RWPE2 (cell line): ENCODE results near the gene MCF2L.

Experiments used
- ATAC-seq: fragments of 200-7000 bp; cut with Tn5 transposase; 3 replicates; pipeline ENCODE4 v1.9.1; 2021; ENCODE audit warnings: low read depth
- DNase-seq: peaks from one replicate; pipeline ENCODE4 v3.0.0-alpha.2; 2020; ENCODE audit warnings: low spot score
- H3K27ac ChIP-seq: fragments of 450-650 bp; 2 replicates; pipeline ENCODE4 v1.5.1; 2017; ENCODE audit warnings: mild to moderate bottlenecking; ENCODE audit not compliant: poor library complexity, severe bottlenecking
- H3K27me3 ChIP-seq: fragments of 250-450 bp; sonication (Bioruptor Pico); 2 replicates; pipeline ENCODE4 v1.5.1; 2021; ENCODE audit warnings: mild to moderate bottlenecking, moderate library complexity; ENCODE audit not compliant: insufficient read depth, poor library complexity, severe bottlenecking
- H3K36me3 ChIP-seq: fragments of 250-450 bp; sonication (Bioruptor Pico); 2 replicates; pipeline ENCODE4 v1.5.1; 2020; ENCODE audit warnings: low read depth, mild to moderate bottlenecking, moderate library complexity
- H3K4me1 ChIP-seq: fragments of 250-450 bp; sonication (Bioruptor Pico); 2 replicates; pipeline ENCODE4 v1.5.1; 2021; ENCODE audit warnings: mild to moderate bottlenecking, moderate library complexity; ENCODE audit not compliant: insufficient read depth, poor library complexity, severe bottlenecking
- H3K4me3 ChIP-seq: fragments of 250-450 bp; sonication (Bioruptor Pico); 2 replicates; pipeline ENCODE4 v1.5.1; 2021; ENCODE audit warnings: mild to moderate bottlenecking, moderate library complexity; ENCODE audit not compliant: severe bottlenecking
- H3K9me3 ChIP-seq: fragments of 250-450 bp; sonication (Bioruptor Pico); 2 replicates; pipeline ENCODE4 v1.5.1; 2021; ENCODE audit warnings: mild to moderate bottlenecking, moderate library complexity; ENCODE audit not compliant: severe bottlenecking
- TF ChIP-seq, protein P1 (sequence below): fragments of 450-650 bp; IDR thresholded peaks from one replicate; pipeline ENCODE4 v1.5.1; 2017; ENCODE audit warnings: mild to moderate bottlenecking, moderate library complexity; ENCODE audit not compliant: poor library complexity, severe bottlenecking

Gene MCF2L

DNA sequence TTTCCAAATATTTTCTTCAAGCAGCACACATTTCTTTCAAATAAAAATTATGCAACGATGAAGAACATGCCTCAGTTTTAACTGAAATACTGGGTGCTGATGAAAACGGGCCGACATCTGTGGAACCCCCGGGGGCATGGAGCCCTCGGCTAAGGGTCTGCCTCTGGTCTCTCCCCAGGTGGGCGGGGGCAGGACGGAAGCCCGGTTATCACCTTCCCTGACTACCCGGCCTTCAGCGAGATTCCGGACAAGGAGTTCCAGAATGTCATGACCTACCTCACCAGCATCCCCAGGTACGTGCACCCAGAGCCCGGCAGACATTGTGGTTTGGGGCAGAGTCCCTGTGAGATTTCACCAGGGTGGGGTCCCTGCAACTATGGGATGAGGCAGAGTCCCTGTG lies 55.5 kb downstream of the MCF2L start:
- DNase-seq (no peak), ATAC-seq (no peak)
- no peak overlapping the region for H3K4me3 ChIP-seq
- TF ChIP-seq, protein P1, sequence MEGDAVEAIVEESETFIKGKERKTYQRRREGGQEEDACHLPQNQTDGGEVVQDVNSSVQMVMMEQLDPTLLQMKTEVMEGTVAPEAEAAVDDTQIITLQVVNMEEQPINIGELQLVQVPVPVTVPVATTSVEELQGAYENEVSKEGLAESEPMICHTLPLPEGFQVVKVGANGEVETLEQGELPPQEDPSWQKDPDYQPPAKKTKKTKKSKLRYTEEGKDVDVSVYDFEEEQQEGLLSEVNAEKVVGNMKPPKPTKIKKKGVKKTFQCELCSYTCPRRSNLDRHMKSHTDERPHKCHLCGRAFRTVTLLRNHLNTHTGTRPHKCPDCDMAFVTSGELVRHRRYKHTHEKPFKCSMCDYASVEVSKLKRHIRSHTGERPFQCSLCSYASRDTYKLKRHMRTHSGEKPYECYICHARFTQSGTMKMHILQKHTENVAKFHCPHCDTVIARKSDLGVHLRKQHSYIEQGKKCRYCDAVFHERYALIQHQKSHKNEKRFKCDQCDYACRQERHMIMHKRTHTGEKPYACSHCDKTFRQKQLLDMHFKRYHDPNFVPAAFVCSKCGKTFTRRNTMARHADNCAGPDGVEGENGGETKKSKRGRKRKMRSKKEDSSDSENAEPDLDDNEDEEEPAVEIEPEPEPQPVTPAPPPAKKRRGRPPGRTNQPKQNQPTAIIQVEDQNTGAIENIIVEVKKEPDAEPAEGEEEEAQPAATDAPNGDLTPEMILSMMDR: no peak
- H3K27ac ChIP-seq: no peak overlapping the region
- no peaks in the 10 kb centered on the region for H3K9me3 ChIP-seq
- H3K36me3 ChIP-seq: no peaks in the 10 kb centered on the region
- H3K4me1 ChIP-seq: peaks cover 8% of the 10 kb centered on the region
- H3K27me3 ChIP-seq: peaks cover 29% of the 10 kb centered on the region

DNA sequence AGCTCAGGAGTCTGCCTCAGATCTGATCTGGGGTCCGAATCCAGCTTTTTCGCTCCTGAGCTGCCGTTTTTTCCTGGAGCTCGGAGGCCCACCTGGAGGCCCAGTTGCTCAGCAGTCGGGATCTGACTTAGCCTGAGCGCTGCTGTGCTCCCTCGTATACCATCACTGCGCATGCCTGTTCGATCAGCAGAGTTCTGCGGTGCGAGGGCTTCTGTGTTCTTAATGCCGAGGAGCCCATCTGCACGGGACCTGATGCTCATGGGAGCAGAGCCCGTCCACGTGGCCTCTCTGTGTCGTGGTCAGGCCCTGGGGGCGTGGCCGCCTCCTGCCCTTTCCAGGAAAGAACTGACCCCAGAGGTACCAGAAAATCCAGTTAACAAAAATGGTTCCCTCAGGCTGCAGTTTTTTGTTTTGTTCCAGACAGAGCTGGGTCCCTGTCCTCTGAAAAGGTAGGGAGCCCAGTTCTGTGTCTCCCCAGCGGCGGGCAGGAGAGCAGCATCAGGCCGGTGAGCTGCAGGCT lies 57.4 kb downstream of the MCF2L start:
- Histone ChIP-seq H3K36me3 (no peaks in the 10 kb centered on the region), H3K9me3 (no peaks in the 10 kb centered on the region), H3K27me3 (peaks cover 32% of the 10 kb centered on the region), H3K4me3 (no peak overlapping the region), H3K4me1 (peaks cover 8% of the 10 kb centered on the region), H3K27ac (no peak overlapping the region)
- ATAC-seq: no peak
- DNase-seq: no peak
- TF ChIP-seq, protein P1: no peak

DNA sequence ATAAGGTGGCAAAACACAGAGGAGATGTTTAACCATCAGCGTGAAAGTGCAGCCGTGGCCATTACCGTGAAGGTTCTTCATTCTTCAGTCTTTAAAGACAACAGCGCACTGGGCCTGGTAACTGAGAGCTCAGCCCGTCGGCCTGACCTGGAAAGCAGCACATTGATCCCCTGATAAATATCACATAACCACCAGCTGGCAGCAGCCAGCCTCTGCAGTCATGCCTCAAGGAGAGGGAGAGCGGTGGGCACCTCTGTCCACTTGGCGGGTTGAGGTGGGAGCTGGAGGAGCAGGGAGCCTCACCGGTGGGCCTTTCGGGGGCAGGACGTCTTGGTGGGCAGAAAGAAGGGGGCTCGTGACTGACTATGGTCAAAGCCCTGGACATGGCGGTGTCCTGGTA lies 58.1 kb downstream of the MCF2L start:
- ATAC-seq (no peak), DNase-seq (no peak)
- H3K36me3 ChIP-seq: no peaks in the 10 kb centered on the region
- no peaks in the 10 kb centered on the region for H3K9me3 ChIP-seq
- peaks cover 8% of the 10 kb centered on the region for H3K4me1 ChIP-seq
- H3K27me3 ChIP-seq: peaks cover 32% of the 10 kb centered on the region
- TF ChIP-seq, protein P1: no peak
- no peak overlapping the region for H3K27ac ChIP-seq
- no peak overlapping the region for H3K4me3 ChIP-seq

DNA sequence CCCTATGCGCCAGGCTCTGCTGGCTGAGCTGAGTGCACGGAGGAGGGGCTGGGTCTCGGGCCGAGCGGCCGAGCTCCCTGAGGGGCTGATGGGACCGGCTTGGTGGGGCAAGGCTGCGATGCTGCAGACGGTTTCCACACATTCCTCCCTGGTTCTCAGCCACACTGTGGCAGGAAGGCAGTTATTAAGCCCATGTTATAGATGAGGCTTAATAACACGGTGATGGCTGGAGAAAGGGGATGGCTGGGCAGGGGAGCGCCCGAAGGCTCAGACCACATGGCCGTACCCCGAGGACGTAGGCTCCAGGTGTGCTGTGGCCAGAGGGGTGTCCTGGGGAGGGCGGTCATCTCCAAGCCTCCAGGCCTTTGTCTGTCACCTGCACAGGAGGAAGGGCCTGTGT lies 58.6 kb downstream of the MCF2L start:
- Histone ChIP-seq H3K4me3 (no peak overlapping the region), H3K36me3 (no peaks in the 10 kb centered on the region), H3K9me3 (no peaks in the 10 kb centered on the region), H3K4me1 (peaks cover 6% of the 10 kb centered on the region), H3K27me3 (peaks cover 32% of the 10 kb centered on the region), H3K27ac (no peak overlapping the region)
- TF ChIP-seq, protein P1: no peak
- DNase-seq: no peak
- no peak for ATAC-seq

DNA sequence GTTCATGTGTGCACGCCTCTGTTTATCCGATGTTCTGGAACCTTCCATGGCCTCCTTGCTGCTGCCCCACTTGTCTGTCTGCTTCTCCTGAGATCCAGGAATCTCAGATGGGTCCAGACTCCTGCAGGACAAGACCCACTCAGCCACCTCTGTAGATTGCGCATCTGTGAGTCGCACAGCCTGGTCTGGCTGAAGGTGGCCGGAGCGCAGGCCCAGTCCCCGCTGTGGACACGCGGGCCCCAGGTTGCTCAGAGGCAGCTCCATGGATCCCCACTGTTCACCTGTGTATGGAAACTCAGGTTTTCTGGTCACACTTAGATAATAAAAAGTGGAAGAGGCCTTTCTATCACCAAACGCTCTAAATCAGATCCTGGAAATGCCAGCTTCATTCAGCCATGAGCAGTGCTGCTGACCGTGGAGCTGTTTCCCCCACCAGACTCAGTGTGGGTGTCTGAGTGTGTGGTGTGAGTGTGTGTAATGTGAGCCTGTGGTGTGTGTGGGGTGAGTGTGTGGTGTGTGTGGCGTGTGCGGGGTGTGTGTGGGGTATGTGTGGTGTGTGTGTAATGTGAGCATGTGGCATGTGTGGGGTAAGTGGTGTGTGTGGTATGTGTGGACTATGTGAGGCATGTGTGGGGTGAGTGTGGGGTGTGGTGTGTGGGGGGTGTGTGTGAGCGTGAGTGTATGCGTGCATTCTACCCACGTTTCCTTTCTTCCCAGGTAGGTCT lies 59.5 kb downstream of the MCF2L start:
- Histone ChIP-seq H3K36me3 (no peaks in the 10 kb centered on the region), H3K9me3 (no peaks in the 10 kb centered on the region), H3K4me1 (no peaks in the 10 kb centered on the region), H3K27me3 (peaks cover 25% of the 10 kb centered on the region), H3K27ac (no peak overlapping the region), H3K4me3 (no peak overlapping the region)
- TF ChIP-seq, protein P1: no peak
- no peak for DNase-seq
- no peak for ATAC-seq
